ENCODE results near the gene MYO1D. TPM values are rescaled to one million over a fixed set of nuclear protein-coding genes. Genes with fewer than 3 reads are reported as not detected.

The MYO1D gene
- total and polyA plus RNA-seq, 8 donors = 11.6 to 727 (median 73.4) TPM

GRCh38 chr17:32583053-32583452, 293.9 kb downstream of the MYO1D start:
- no peaks in the 10 kb centered on the region for H3K36me3 ChIP-seq
- no peaks in the 10 kb centered on the region for H3K4me1 ChIP-seq
- TF ChIP-seq CTCF (IDR thresholded peaks at IDR 0.05) = no peak
- TF ChIP-seq EP300 (IDR thresholded peaks at IDR 0.05) = no peak
- TF ChIP-seq POLR2A (IDR thresholded peaks at IDR 0.05) = no peak
- no peak overlapping the region for H3K4me3 ChIP-seq
- no peak overlapping the region for H3K27ac ChIP-seq
- WGBS, 5 donors = 91 to 100% (median 95%) methylated on average over 1 of the region's 1 CpG
- intact Hi-C loops (cut with DNase I; ENCODE audit: low total_unique reads) = no loop called here
- no peaks in the 10 kb centered on the region for H3K27me3 ChIP-seq
- peaks cover 0 to 28% (median 19%) of the 10 kb centered on the region in 4 donors for H3K9me3 ChIP-seq
- DNase-seq = no peak

GRCh38 chr17:32575852-32576251, 301.1 kb downstream of the MYO1D start:
- intact Hi-C loops (cut with DNase I; ENCODE audit: low total_unique reads) = no loop called here
- no peak overlapping the region for H3K4me3 ChIP-seq
- no peak for DNase-seq
- no peaks in the 10 kb centered on the region for H3K36me3 ChIP-seq
- H3K27me3 ChIP-seq = no peaks in the 10 kb centered on the region
- H3K9me3 ChIP-seq = peaks cover 0 to 6% (median 4%) of the 10 kb centered on the region in 4 donors
- H3K27ac ChIP-seq = no peak overlapping the region
- H3K4me1 ChIP-seq = no peaks in the 10 kb centered on the region
- TF ChIP-seq CTCF (IDR thresholded peaks at IDR 0.05) = no peak
- TF ChIP-seq POLR2AphosphoS5 (IDR thresholded peaks at IDR 0.05) = no peak
- TF ChIP-seq POLR2A (IDR thresholded peaks at IDR 0.05) = no peak
- no peak for TF ChIP-seq EP300 (IDR thresholded peaks at IDR 0.05)

GRCh38 chr17:32570081-32570396, 306.9 kb downstream of the MYO1D start:
- 88 to 95% (median 92%) methylated on average over 2 of the region's 2 CpGs for WGBS, 5 donors
- H3K4me1 ChIP-seq = peaks cover 0 to 3% (median 0%) of the 10 kb centered on the region in 4 donors
- no peaks in the 10 kb centered on the region for H3K27me3 ChIP-seq
- no peak for TF ChIP-seq EP300 (IDR thresholded peaks at IDR 0.05)
- TF ChIP-seq CTCF (IDR thresholded peaks at IDR 0.05) = no peak
- TF ChIP-seq POLR2A (IDR thresholded peaks at IDR 0.05) = no peak
- no peak for TF ChIP-seq POLR2AphosphoS5 (IDR thresholded peaks at IDR 0.05)
- no peak overlapping the region for H3K27ac ChIP-seq
- H3K9me3 ChIP-seq = no peaks in the 10 kb centered on the region
- peaks cover 0 to 7% (median 0%) of the 10 kb centered on the region in 4 donors for H3K36me3 ChIP-seq
- H3K4me3 ChIP-seq = no peak overlapping the region
- intact Hi-C loops (cut with DNase I; ENCODE audit: low total_unique reads) = no loop called here
- DNase-seq = no peak

GRCh38 chr17:32569171-32570080, 307.5 kb downstream of the MYO1D start:
- H3K4me1 ChIP-seq = peaks cover 0 to 5% (median 1%) of the 10 kb centered on the region in 4 donors
- H3K36me3 ChIP-seq = peaks cover 0 to 7% (median 0%) of the 10 kb centered on the region in 4 donors
- H3K4me3 ChIP-seq = no peak overlapping the region
- no peaks in the 10 kb centered on the region for H3K27me3 ChIP-seq
- no peak for DNase-seq
- H3K27ac ChIP-seq = no peak overlapping the region
- TF ChIP-seq POLR2A (IDR thresholded peaks at IDR 0.05) (no peak), POLR2AphosphoS5 (IDR thresholded peaks at IDR 0.05) (no peak), EP300 (IDR thresholded peaks at IDR 0.05) (no peak), CTCF (IDR thresholded peaks at IDR 0.05) (no peak)
- H3K9me3 ChIP-seq = no peaks in the 10 kb centered on the region
- WGBS, 5 donors = 83 to 89% (median 86%) methylated on average over 7 of the region's 7 CpGs
- intact Hi-C loops (cut with DNase I; ENCODE audit: low total_unique reads) = no loop called here
